GM12874 (cell line): ENCODE data around the gene SH3GL3.

Experiments
- CTCF ChIP-seq: IDR thresholded peaks from 2 replicates; pipeline ENCODE4 v1.5.1; 2011; ENCODE audit warnings: low read depth, mild to moderate bottlenecking, control low read depth, low read length, moderate library complexity; ENCODE audit not compliant: insufficient read depth

The SH3GL3 gene

GRCh38 chr15:83504365-83504764, 57.2 kb downstream of the SH3GL3 start:
- TF ChIP-seq CTCF: no peak

GRCh38 chr15:83510001-83510400, 62.9 kb downstream of the SH3GL3 start:
- TF ChIP-seq CTCF: no peak

GRCh38 chr15:83512459-83512858, 65.3 kb downstream of the SH3GL3 start:
- TF ChIP-seq CTCF: no peak

- no peak for TF ChIP-seq CTCF
Observed at GRCh38 chr15:83514584-83514983, 67.4 kb downstream of the SH3GL3 start.

- TF ChIP-seq CTCF: no peak
Observed at GRCh38 chr15:83515164-83515563, 68.0 kb downstream of the SH3GL3 start.

- TF ChIP-seq CTCF: no peak
Observed at GRCh38 chr15:83516935-83517334, 69.8 kb downstream of the SH3GL3 start.

GRCh38 chr15:83526319-83526718, 79.2 kb downstream of the SH3GL3 start:
- TF ChIP-seq CTCF: no peak
